HEK293 (cell line): ENCODE results near the gene PDE4D.

ENCODE experiments used
- CTCF ChIA-PET: fragments of 350-600 bp; formaldehyde crosslinking; extraction: SDS; loops from one replicate; lab custom pipeline; 2021; ENCODE audit warnings: antibody characterized with exemption; lab: Yijun Ruan, JAX
- POLR2A ChIA-PET: fragments of 300-600 bp; formaldehyde crosslinking; extraction: SDS; loops from one replicate; lab custom pipeline; 2020; ENCODE audit warnings: antibody characterized with exemption, inconsistent platforms; lab: Yijun Ruan, JAX
- H3K27ac ChIP-seq: fragments of 200-500 bp; sonication (Bioruptor generic); 2 replicates; pipeline ENCODE4 v1.5.1; 2014; ENCODE audit warnings: low read depth, low read length, control low read depth, inconsistent platforms; ENCODE audit errors: extremely low read depth
- H3K36me3 ChIP-seq, 2 experiments: fragments of 200-500 bp in 1 of 2; sonication (Bioruptor generic) in 1 of 2; 1 replicate in 1 of 2; 2 replicates in 1 of 2; pipeline ENCODE4 v1.5.1; 2014 to 2017; ENCODE audit warnings: inconsistent platforms in 2 of 2, low read length in 2 of 2; ENCODE audit not compliant: control insufficient read depth in 2 of 2, insufficient read depth in 1 of 2
- H3K4me1 ChIP-seq: fragments of 200-500 bp; sonication (Bioruptor generic); 2 replicates; pipeline ENCODE4 v1.5.1; 2014; ENCODE audit warnings: mild to moderate bottlenecking, low read length, inconsistent platforms; ENCODE audit not compliant: control insufficient read depth, insufficient read depth
- H3K4me3 ChIP-seq: 2 replicates; pipeline ENCODE4 v1.5.1; 2011; ENCODE audit warnings: low read depth, mild to moderate bottlenecking, control low read depth, low read length, moderate library complexity
- H3K9me3 ChIP-seq: fragments of 200-500 bp; sonication (Bioruptor generic); 2 replicates; pipeline ENCODE4 v1.5.1; 2014; ENCODE audit warnings: low read depth, low read length, inconsistent platforms; ENCODE audit not compliant: control insufficient read depth, insufficient read depth
- BCL11A ChIP-seq: fragments of 450-650 bp; formaldehyde crosslinking; IDR thresholded peaks from 2 replicates; pipeline ENCODE4 v1.5.1; 2016; ENCODE audit warnings: low read depth, missing biosample characterization, missing genetic modification characterization
- GLIS1 ChIP-seq: fragments of 450-650 bp; formaldehyde crosslinking; IDR thresholded peaks from 2 replicates; pipeline ENCODE4 v1.5.1; 2016; ENCODE audit warnings: missing biosample characterization, missing genetic modification characterization
- KLF17 ChIP-seq: fragments of 450-650 bp; formaldehyde crosslinking; IDR thresholded peaks from 2 replicates; pipeline ENCODE4 v1.5.1; 2016; ENCODE audit warnings: missing biosample characterization, missing genetic modification characterization
- KLF7 ChIP-seq: fragments of 450-650 bp; formaldehyde crosslinking; IDR thresholded peaks from 2 replicates; pipeline ENCODE4 v1.5.1; 2016; ENCODE audit warnings: missing biosample characterization, missing genetic modification characterization, borderline replicate concordance
- PRDM2 ChIP-seq: fragments of 450-650 bp; formaldehyde crosslinking; IDR thresholded peaks from 2 replicates; pipeline ENCODE4 v1.5.1; 2016; ENCODE audit warnings: missing biosample characterization, missing genetic modification characterization, borderline replicate concordance
- SETDB1 ChIP-seq: IDR thresholded peaks from one replicate; pipeline ENCODE4 v1.6.1; 2017; ENCODE audit warnings: mild to moderate bottlenecking, low read length, moderate library complexity, mixed read lengths; ENCODE audit not compliant: insufficient read length
- ZFP41 ChIP-seq: fragments of 450-650 bp; formaldehyde crosslinking; IDR thresholded peaks from 2 replicates; pipeline ENCODE4 v1.5.1; 2016; ENCODE audit warnings: missing biosample characterization, missing genetic modification characterization, borderline replicate concordance
- ZNF366 ChIP-seq: fragments of 450-650 bp; formaldehyde crosslinking; conservative IDR thresholded peaks from 2 replicates; pipeline ENCODE4 v1.5.1; 2016; ENCODE audit warnings: missing biosample characterization, missing genetic modification characterization
- ZNF398 ChIP-seq: fragments of 450-650 bp; formaldehyde crosslinking; IDR thresholded peaks from 2 replicates; pipeline ENCODE4 v1.5.1; 2017; ENCODE audit warnings: missing biosample characterization, missing genetic modification characterization
- ZNF488 ChIP-seq: fragments of 450-650 bp; formaldehyde crosslinking; IDR thresholded peaks from 2 replicates; pipeline ENCODE4 v1.5.1; 2016; ENCODE audit warnings: missing biosample characterization, missing genetic modification characterization
- ZNF529 ChIP-seq: fragments of 450-650 bp; formaldehyde crosslinking; IDR thresholded peaks from 2 replicates; pipeline ENCODE4 v1.5.1; 2017; ENCODE audit warnings: missing genetic modification characterization, missing biosample characterization; ENCODE audit not compliant: insufficient replicate concordance
- ZNF561 ChIP-seq: fragments of 450-650 bp; IDR thresholded peaks from 2 replicates; pipeline ENCODE4 v1.5.1; 2018; ENCODE audit warnings: missing biosample characterization, missing genetic modification characterization, borderline replicate concordance

Gene PDE4D

GRCh38 chr5:59439303-59439702 lies 454.2 kb downstream of the PDE4D start:
- CTCF ChIA-PET = interaction anchor here (0.7 kb wide), 1 partner anchor 246 kb away, joined by 4 read pairs; no protein-coding TSS in a partner anchor

More at GRCh38 chr5:59439303-59439702, 454.2 kb downstream of the PDE4D start:
- Histone ChIP-seq H3K4me3 (no peak overlapping the region), H3K9me3 (no peaks in the 10 kb centered on the region), H3K27ac (no peak overlapping the region), H3K36me3 (no peaks in the 10 kb centered on the region), H3K4me1 (no peaks in the 10 kb centered on the region)
- POLR2A ChIA-PET = no interaction called here
- no peak for TF ChIP-seq GLIS1 (tag by site-specific recombination)
- TF ChIP-seq SETDB1 = no peak
- no peak for TF ChIP-seq ZNF398 (tag by site-specific recombination)
- no peak for TF ChIP-seq ZNF529 (tag by site-specific recombination)
- TF ChIP-seq KLF17 = no peak
- no peak for TF ChIP-seq ZNF488
- no peak for TF ChIP-seq PRDM2 (tag by site-specific recombination)
- TF ChIP-seq ZNF366 = no peak
- no peak for TF ChIP-seq ZNF561 (tag by site-specific recombination)
- no peak for TF ChIP-seq ZFP41 (tag by site-specific recombination)
- no peak for TF ChIP-seq BCL11A (tag by site-specific recombination)
- no peak for TF ChIP-seq KLF7 (tag by site-specific recombination)
